IPS-18c (cell line): ENCODE results near the gene FABP6.
"Not testable (repeated sequence)": the region's sequence is repeated elsewhere in the genome, so short reads cannot be mapped to it uniquely, and the experiment has no call there.

Experiments
- H3K4me3 ChIP-seq: 2 replicates; pipeline ENCODE4 v1.7.0; 2013; ENCODE audit warnings: low read depth, mild to moderate bottlenecking, low read length, moderate library complexity; ENCODE audit not compliant: insufficient read depth
- H3K9me3 ChIP-seq: one replicate; pipeline ENCODE4 v1.6.1; 2013; ENCODE audit warnings: mild to moderate bottlenecking, low read length, moderate library complexity; ENCODE audit not compliant: control insufficient read depth, insufficient read depth

Gene FABP6

DNA sequence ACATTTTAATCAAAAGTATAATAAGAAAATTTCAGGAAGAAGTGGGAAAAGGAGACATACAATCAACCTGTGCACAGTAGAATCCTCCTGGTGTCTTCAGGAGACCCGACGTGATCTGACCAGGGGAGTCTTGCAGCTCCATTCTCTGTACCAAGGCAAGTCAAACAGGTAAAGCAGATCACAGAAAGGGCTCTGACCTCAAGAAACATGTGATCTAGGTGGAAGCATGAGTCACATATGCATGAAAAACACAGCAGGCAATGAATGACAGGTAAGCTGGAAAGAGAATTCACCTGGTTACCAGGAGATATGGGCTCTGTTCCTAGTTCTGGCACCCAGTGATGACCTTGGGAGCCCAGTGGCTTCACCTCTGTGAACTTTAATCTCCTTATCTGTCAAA lies 19.4 kb upstream of the FABP6 start:
- Histone ChIP-seq H3K9me3 (no peaks in the 10 kb centered on the region), H3K4me3 (no peak overlapping the region)

DNA sequence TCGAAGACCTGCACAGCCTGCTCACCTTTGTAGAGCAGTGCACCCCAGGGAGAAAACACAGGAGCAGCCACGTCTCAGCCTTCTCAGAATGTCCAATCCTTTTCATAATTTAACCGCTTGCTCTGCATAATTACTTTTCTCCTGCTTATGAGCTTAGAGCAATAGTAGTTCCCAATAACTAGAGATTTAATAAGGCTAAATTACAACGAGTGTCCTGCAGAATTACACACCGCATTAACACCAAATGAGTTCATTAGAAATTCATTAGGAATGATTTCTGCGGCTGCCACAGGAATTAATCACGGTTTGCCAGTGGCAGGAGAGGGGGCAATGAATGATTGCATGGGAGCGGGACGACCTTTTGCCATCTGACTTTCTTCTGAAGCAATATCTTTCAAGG lies 18.7 kb upstream of the FABP6 start:
- Histone ChIP-seq H3K9me3 (no peaks in the 10 kb centered on the region), H3K4me3 (no peak overlapping the region)

DNA sequence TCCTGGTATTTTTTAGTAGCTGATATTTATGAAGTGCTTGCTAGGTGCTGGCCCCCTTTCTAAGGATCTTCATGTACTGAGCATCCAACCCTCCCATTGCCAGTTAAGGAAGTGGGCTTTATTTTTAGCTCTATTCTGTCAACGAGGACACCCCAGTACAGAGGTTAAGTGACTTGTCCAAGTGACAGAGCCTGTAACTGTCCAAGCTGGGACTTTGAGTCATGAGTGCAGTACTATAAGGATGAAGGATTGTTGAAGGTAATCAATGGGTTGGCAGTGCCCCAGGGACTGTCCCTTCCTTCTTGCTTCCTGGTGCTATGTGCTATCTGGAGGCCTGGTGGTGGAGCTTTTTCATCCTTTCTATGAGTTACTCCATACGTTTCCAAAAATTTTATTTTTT lies 18.0 kb upstream of the FABP6 start:
- Histone ChIP-seq H3K9me3 (no peaks in the 10 kb centered on the region), H3K4me3 (no peak overlapping the region)

DNA sequence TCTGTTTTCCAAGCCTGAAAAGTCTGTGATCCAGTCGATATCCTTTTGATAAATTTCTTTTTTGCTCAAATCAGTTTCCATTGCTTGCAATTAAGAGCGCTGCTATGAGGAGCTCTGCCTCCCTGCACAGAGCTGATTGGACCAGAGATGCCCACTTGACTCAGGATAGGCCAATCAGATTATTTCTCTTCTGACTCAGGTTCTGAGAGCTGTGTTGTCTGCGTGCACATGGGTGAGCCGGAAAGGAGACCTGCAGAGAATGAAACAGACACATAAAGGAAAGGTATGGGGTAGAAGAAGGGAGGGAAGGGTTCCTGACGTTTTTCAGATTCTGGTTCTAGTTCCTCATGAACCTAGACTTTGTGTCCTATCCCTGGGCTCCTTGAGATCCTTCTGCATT lies 15.8 kb upstream of the FABP6 start:
- Histone ChIP-seq H3K4me3 (no peak overlapping the region), H3K9me3 (no peaks in the 10 kb centered on the region)

DNA sequence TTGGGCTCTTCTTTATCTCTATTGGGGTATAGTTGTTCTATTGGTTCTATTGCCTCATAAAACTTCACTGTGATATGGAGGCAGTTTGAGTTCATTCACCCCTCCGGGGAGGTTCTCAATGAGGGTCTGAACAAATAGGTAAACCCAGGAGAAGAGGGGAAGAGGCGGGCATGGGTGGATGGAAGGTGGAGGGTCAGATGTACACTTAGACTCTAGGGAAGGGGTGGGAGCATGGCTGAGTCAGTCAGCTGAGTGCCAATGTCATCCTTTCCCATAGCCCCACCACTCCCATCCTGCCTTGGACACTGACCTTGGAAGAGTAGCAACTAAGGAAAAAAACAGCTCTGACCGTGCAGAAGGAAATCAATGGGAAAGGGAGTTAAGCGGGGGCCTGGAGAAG lies 9.9 kb upstream of the FABP6 start:
- Histone ChIP-seq H3K9me3 (no peaks in the 10 kb centered on the region), H3K4me3 (no peak overlapping the region)

DNA sequence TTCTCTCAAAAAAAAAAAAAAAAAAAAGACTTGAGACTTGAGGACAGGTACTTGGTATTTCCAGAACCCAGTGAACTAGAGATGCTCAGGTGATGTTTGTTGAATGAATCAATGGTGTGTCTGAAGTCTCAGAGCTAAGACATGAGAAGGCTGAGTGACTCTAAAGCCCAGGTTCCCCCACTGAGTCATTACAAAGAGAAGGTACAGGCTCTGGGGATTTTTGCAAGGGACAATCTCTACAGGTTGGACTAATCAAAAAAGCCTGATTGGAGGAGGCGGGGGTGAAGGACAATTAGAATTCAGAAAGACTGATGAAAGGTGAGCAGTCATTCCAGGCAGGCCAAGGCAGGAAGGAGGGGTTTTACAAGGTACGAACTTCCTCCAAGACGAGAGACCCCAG lies 8.2 kb upstream of the FABP6 start:
- Histone ChIP-seq H3K4me3 (no peak overlapping the region), H3K9me3 (no peaks in the 10 kb centered on the region)

DNA sequence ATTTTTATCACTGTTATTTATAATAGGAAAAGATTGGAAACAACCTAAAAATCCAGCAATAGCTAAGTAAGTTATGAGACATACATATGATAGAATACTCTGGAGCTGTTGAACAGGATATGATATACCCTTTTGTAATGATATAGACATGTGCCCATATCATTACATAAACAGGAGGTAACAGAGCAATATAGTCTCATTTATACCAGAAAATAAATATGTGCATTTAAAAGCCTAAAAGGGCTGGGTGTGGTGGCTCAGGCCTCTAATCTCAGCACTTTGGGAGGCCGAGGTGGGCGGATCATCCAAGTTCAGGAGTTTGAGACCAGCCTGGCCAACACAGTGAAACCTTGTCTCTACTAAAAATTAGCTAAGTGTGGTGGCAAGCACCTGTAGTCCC lies 2.3 kb upstream of the FABP6 start:
- Histone ChIP-seq H3K4me3 (no peak overlapping the region), H3K9me3 (no peaks in the 10 kb centered on the region)

DNA sequence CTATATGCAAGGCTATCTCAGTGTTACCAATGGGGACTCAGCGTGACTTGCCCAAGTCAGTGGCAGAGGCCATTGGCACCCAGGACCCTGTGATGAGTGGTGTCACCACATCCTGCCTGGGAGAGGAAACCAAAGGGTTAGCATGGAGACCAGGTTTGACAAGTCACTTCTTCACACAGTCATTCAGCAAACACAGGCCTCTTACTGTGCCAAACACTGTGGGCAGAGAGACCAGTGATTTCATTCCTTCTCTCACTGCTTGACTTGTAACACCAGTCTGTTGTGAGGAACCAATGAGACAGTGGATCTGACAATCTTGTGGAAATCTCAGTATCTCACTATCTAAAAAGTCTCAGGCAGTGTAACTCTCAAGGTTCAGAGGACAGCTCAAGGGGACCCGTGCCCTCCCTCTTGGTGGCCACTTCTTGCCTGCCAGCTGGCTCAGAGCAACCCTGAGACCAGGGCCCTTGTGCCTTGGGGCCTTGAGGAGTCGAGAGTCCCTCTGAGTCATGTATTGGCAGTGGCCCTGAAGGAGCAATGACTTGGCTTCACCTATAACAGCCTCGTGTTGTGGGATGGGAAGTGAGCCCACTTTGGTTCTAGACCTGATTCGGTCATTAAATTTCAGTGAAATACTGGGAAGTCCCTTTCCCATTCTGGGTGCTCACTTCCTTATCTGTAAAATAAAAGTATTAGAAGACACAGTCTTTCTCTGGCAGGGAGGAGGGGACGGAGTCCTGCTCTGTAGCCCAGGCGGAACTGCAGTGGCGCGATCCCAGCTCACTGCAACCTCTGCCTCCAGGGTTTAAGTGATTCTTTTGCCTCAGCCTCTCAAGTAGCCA lies 1.6 kb downstream of the FABP6 start:
- Histone ChIP-seq H3K9me3 (peaks cover 2% of the 10 kb centered on the region), H3K4me3 (no peak overlapping the region)

DNA sequence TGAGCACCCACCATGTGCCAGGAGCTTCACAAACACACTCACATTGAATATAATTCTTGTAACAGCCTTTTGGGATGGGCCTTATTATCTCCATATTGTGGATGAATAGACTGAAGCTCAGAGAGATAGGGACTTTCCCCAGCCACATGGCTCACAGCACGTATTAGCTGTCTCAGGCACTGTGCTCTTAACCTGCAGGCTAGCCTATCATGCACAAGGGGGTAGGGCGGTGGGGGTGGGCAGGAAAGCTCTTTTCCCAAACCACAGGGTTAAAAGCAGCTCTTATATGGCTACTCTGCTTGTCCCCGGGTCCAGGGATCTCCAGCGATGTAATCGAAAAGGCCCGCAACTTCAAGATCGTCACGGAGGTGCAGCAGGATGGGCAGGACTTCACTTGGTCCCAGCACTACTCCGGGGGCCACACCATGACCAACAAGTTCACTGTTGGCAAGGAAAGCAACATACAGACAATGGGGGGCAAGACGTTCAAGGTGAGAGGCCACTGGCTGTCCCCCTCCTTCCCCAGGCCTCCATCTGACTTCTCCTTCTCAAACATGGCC lies 2.6 kb downstream of the FABP6 start:
- H3K9me3 ChIP-seq, result peaks cover 2% of the 10 kb centered on the region
- H3K4me3 ChIP-seq, result no peak overlapping the region

DNA sequence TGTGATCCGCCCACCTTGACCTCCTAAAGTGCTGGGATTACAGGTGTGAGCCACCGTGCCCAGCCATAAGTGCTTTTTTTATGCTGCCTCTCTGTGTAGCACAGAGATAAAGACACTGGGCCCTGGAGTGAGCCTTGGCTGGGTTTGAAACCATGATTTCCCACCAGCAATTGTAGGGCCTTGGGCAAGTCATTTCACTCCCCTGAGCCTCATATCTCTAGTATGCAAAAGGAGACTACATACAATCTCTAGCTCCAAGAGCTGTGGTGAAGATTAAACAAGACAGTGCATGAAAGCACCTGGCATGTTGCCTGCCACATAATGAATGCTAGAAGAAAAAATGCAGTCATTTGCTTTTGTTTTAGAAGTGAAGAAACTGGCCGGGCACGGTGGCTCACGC lies 3.9 kb downstream of the FABP6 start:
- peaks cover 2% of the 10 kb centered on the region for H3K9me3 ChIP-seq
- no peak overlapping the region for H3K4me3 ChIP-seq

DNA sequence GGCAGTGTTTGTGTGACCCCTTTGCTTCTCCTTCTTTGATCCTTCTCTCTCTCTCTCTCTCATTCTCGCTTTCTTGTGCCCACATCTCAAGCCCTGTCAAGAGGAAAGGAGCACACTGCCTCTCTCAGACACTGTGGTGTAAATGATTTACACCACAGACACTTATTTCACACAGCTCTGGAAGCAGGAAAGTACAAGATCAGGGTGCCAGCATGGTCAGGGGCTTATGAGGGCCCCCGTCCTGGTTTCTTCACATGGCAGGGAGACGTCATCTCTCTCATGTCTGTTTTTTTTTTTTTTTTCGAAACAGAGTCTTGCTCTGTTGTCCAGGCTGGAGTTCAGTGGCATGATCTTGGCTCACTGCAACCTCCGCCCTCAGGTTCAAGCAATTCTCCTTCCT lies 6.4 kb downstream of the FABP6 start:
- Histone ChIP-seq H3K4me3 (no peak overlapping the region), H3K9me3 (peaks cover 2% of the 10 kb centered on the region)

DNA sequence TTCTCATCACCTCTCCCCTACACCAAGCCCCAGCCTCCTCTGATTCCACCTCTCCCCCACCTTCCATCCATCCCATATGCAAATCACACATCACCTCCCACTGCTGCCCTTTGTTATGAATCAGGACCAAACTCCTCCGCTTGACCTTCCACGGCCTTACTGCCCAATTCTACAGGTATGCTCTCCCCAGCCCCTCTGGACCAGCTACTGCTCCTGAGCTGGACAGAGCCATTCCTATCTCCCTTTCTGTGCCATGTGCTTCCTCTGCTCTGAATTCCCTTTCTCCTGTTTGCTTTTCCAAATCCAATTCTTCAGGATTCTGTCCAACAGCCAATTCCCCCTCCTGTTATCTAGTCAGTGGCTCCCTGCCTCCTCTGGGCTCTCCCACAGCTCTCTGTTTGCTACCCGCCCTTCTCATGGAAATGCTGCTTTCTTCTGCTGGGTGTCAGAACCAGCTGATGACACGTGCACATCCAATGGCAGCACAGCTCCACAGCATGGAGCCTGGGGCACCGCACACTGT lies 8.3 kb downstream of the FABP6 start:
- peaks cover 2% of the 10 kb centered on the region for H3K9me3 ChIP-seq
- no peak overlapping the region for H3K4me3 ChIP-seq

DNA sequence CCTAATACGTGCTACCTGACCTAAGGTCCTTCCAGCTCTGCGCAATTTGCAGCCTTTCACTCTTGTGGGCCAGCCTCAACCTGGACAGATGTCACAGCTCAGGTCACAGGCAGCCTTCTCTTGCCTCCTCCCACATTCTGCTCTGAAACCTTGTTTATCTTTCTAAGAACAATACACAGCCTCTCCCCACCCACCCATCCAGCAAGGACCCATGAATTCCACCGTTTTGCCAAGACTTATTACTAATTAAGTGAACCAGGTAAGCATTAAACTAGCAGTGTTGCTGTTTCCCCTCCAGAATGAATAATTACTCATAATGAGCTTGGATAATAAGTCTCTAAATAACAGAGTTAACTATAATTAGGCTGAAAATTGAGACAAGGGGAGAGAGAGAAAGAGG lies 11.0 kb downstream of the FABP6 start:
- H3K9me3 ChIP-seq, result no peaks in the 10 kb centered on the region

DNA sequence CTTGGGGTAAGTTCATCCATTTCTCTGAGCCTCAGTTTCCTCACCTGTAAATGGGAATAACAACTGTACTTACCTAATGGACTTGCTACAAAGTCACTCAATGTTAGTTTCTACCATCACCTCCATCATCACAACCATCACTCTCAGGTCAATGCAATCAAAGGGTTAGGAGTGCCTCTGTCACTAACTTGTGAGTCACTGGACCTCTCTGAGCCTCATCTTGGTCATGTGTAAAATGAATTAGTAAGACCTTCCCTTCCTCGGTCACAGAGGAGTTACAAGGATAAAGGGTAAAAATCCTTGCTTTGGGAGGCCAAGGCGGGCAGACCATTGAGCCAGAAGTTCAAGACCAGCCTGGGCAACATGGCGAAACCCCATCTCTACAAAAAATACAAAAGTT lies 12.8 kb downstream of the FABP6 start:
- Histone ChIP-seq H3K9me3 (no peaks in the 10 kb centered on the region), H3K4me3 (no peak overlapping the region)

More for the DNA sequence above, 11.0 kb downstream of the FABP6 start:
- H3K4me3 ChIP-seq, result no peak overlapping the region

DNA sequence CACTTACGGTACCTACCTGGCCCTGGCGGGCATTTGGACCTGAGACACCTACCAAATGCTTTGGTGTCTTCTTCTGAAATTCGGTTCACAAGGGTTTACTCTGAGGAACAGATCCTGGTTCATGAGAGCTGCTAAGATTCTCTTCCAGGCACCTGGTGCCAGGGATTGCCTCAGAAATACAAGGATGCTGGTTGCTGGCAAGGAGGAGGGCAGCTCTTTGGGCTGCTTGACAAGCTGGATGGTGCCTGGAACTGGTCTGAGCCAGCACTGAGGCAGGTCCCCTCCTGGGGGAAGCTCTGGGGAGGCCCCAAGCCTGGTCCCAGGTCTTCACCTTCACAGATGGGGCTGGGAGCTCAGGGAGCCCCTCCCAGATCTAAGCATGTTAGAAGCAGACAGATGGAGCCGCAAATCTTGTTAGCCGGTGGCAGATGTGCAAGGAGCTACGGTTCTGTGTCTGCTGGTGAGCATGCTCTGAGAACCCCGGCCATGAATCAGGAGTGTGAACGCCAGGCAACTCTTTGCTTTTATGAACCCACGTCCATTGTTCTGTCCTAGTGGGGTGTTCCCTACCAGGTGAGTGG lies 16.3 kb downstream of the FABP6 start:
- H3K9me3 ChIP-seq, result no peaks in the 10 kb centered on the region
- no peak overlapping the region for H3K4me3 ChIP-seq

DNA sequence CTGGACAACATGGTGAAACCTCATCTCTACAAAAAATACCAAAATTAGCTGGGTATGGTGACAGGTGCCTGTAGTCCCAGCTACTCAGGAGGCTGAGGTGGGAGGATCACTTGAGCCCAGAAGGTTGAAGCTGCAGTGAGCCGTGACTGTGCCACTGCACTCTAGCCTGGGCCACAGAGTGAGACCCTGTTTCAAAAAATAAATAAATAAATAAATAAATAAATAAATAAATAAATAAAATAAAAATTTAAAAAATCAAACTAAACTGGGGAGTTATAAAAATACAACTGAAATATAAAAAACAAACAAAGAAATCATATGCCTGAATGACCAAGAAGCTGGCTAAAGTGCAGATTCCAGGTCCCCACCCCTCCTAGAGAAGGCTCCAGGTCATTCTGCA lies 20.3 kb downstream of the FABP6 start:
- not testable (repeated sequence) for H3K4me3 ChIP-seq, H3K9me3 ChIP-seq

DNA sequence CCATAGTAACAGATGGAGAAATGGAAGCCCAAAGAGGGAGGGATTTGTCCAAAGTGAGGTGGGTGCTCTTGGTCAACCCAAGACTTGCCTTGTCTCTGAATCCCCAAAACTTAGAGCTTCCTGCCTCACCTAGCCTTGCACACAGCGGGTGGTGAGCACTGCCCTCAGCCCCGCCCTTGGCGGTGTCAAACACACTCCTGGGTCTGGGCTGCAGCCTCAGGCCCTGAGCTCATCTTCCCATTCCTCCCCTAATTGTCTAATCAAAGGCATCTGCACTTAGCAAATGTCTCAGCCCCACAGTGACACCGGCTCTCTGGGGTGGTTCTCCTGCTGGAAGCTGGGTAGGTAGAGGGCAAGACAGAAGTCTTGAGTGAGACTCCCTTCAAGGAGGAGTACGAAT lies 20.9 kb downstream of the FABP6 start:
- no peak overlapping the region for H3K4me3 ChIP-seq
- H3K9me3 ChIP-seq, result no peaks in the 10 kb centered on the region

DNA sequence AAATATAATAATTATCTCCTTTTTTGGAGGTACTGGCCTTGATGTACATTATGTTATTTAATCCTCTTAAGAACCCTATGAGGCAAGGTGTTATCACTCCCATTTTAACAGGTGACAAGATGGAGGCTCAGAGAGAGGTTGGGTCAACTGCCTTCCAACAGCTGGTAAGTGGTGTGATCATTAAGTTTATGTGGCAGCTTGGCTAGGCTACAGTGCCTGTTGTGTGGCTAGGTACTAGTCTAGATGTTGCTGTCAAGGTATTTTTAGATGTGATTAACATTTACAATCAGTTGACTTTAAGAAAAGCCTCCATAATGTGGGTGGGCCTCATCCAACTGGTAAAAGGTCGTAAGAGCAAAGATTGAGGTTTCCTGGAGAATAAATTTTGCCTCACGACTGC lies 21.5 kb downstream of the FABP6 start:
- Histone ChIP-seq H3K9me3 (no peaks in the 10 kb centered on the region), H3K4me3 (no peak overlapping the region)
